Activated CD8-positive, alpha-beta memory T cell treated with anti-CD3 and anti-CD28 coated beads, Interleukin-2, amount 50 U/mL, for 1 hour (primary cell): ENCODE measurements around the gene NYNRIN.
"Not testable (repeated sequence)": the region's sequence is repeated elsewhere in the genome, so short reads cannot be mapped to it uniquely, and the experiment has no call there.

Source experiments
- DNase-seq: peaks from one replicate; pipeline ENCODE4 v3.0.0-alpha.2; 2020; ENCODE audit errors: extremely low read depth

The NYNRIN gene

GRCh38 chr14:24398653-24399446 lies at the start of gene NYNRIN:
TSS of gene NYNRIN (plus strand) at chr14:24399003. CDS start at chr14:24399247, 244 bp downstream.
- no peak for DNase-seq

DNA sequence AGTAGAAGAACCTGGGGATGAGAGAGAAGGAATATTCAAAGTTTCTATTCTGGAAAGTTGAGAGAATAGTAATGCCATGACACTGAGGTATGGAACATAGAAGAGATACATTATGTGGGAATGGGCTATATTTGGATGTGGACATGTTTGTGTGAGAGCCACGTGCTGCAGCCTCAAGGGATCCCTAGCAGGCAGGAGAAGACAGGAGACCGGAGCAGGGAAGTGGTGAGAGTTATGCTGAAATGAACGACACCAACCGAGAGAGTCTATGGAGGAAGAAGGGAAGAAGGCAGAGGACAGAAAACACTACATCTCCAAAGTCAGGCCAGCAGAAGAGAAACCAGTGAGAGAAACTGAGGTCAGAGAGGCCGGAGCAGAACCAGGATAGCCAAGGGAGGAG lies 49.1 kb upstream of the NYNRIN start:
- no peak for DNase-seq

DNA sequence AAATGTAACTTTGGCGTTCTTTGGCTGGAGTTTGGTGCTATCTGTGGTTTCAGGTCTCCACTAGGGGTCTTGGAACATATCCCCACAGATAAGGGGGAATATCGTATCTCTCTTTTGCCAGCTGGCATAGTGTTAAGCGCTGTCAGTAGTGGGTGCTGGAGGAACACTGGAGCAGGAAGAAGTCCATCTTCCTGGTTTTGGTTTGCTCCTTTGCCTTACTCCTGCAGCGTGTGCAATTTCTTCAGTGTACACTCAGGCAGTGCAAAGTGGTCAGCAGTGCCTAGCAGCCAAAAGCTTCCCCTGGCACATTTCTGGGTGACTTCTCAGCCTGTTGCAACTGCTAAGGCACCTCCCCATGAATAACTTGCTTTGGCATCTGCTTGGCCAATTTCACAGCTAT lies 47.3 kb upstream of the NYNRIN start:
- no peak for DNase-seq

DNA sequence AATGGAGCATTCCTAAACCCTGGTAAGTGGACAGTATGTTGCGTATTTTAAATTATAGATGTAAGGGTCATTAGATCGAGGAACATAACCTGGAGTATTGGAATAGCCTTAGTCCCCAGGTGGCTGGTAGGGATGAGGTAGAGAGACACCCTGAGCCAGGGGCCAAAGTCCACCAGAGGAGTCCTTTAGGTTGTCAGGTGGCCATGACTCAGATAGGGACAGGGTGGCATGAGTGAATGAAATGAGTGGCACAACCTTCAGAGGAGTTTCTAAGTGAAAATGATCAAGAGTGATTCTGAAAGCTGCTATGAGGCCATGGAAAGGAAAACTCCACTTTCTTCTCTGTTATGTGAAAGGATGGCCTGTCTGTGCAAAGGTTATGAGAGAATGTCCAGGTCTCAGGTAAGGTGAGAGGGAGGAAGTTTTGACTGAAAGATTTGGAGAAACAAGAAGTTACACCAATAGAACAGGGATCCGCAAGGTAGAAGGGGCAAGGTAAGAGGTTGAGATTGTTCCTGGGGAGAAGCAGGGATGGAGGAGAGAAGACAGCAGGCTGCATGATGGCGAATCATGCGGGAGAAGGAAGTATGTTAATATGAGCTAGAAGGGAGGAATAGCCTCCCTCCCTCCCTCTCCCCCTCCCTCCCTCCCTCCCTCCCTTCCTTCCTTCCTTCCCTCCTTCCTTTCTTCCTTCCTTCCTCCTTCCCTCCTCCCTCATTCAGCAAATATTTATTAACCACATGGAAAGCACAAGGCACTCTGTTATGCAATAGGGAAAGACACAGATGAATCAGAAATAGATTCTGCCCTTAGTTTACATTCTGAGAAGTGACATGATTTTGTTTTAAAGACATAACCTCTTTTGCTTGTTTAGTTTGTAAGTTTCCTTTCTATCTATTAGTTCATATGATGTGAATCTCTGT lies 45.0 kb upstream of the NYNRIN start:
- DNase-seq: no peak

GRCh38 chr14:24354482-24354825 lies 44.3 kb upstream of the NYNRIN start:
- not testable (repeated sequence) for DNase-seq

DNA sequence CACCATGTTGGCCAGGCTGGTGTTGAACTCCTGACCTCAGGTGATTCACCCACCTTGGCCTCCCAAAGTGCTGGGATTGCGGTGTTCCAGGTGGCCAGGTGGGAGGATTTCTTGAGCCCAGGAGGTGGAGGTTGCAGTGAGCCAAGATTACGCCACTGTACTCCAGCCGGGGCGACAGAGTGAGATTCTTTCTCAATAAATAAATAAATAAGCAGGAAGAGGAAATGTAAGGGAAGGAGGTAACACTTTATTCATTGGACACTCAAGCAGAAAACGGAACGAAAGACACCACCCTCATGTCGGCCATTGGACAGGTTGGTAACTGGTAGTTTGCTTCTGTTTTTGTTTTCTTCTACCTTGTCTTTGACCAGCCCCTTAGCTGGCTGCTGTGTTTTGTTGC lies 43.8 kb upstream of the NYNRIN start:
- DNase-seq: no peak

DNA sequence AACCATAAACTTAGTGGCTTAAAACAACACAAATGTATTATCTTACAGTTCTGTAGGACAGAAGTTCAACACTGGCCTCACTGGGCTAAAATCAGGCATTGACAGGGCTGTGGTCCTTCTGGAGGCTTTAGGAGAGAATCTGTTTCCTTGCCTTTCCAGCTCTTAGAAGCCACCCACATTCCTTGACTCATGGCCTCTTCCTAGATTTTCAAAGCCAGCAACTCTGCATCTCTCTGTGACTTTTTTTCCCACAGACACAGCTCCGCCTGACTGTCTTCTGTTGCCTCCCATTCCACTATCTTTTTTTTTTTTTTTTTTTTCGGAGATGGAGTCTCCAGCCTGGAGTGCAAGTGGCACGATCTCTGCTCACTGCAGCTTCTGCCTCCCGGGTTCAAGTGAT lies 42.6 kb upstream of the NYNRIN start:
- DNase-seq: no peak

GRCh38 chr14:24360281-24360680 lies 38.5 kb upstream of the NYNRIN start:
- DNase-seq: no peak

GRCh38 chr14:24361326-24361725 lies 37.5 kb upstream of the NYNRIN start:
- no peak for DNase-seq

GRCh38 chr14:24362241-24362960 lies 36.4 kb upstream of the NYNRIN start:
- no peak for DNase-seq

GRCh38 chr14:24363401-24363800 lies 35.4 kb upstream of the NYNRIN start:
- no peak for DNase-seq

- DNase-seq: no peak
Measured at GRCh38 chr14:24364841-24365240, 34.0 kb upstream of the NYNRIN start.

DNA sequence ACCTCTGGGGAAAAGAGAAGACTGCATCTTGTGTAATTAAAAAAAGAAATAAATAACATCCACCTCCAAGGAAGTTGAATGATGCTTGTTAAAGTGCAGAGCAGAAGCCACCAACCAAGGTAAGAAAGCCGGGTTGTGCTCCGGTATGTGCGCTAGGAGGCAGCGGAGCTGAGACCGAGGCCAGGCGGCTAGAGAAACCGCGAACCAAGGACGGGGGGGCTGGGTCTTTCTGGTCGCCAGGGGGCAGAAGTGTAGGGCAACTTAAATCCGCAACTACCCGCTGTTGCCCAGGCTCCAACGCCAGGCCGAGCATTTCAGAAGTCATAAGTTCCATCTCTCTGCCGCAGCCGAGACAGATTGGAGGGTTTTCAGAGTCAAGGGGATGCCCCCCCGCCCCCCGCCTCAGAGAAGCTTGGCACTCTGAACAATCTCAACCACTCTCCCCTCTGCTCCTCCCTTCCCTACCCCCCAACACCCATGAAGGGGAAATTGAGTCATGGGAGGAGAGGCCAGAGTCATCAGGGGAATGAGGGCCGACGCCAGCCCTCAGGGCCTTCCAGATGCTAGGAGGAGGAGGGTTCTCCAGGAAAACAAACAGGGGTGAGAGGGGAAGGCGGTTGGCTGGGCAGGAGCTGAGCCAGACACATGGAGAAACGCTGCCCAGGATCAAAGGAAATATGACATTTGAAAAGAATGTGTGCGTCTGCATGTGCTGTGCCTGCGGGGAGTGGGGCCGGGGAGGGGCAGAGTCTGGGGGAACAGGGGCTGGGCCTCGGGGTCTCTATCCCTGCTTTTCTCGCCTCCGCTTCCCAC lies 33.0 kb upstream of the NYNRIN start:
- DNase-seq: no peak

DNA sequence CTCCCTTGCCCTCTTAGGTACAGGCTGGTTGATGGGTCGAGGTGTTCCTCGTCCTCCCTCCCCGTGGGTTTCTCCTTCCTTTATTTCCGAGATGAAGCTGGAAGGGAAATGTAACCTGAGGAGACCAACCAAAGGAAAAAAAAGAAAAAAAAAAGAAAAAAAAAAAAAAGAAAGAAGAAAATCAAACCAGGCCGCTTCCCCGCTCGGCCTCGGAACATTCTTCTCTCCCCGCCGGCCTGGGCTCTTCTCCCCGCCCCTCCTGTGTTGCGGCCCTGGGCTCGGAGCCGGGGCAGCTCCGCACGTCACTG lies 32.4 kb upstream of the NYNRIN start:
- no peak for DNase-seq

GRCh38 chr14:24366721-24367513 lies 31.9 kb upstream of the NYNRIN start:
- no peak for DNase-seq

GRCh38 chr14:24367514-24368211 lies 31.1 kb upstream of the NYNRIN start, which contains the start of gene NFATC4:
TSS of gene NFATC4 (plus strand) at chr14:24368184. CDS start at chr14:24368341, 157 bp downstream.
- no peak for DNase-seq

DNA sequence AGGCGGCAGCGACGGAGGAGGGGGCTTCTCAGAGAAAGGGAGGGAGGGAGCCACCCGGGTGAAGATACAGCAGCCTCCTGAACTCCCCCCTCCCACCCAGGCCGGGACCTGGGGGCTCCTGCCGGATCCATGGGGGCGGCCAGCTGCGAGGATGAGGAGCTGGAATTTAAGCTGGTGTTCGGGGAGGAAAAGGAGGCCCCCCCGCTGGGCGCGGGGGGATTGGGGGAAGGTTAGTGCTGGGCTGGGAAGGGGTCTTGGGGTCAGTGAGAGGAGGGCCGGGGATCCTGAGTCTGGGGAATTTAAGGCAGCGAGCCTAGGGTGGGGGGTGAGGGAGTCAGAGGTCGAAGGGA lies 30.6 kb upstream of the NYNRIN start:
- DNase-seq: no peak

GRCh38 chr14:24368562-24369252 lies 30.1 kb upstream of the NYNRIN start:
- peak; percentile 8 for DNase-seq

DNA sequence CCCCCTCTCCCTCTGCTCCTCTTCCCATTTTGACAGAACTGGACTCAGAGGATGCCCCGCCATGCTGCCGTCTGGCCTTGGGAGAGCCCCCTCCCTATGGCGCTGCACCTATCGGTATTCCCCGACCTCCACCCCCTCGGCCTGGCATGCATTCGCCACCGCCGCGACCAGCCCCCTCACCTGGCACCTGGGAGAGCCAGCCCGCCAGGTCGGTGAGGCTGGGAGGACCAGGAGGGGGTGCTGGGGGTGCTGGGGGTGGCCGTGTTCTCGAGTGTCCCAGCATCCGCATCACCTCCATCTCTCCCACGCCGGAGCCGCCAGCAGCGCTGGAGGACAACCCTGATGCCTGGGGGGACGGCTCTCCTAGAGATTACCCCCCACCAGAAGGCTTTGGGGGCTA lies 29.3 kb upstream of the NYNRIN start:
- no peak for DNase-seq
